ENCODE results near the gene ETS2.

The ETS2 gene

DNA sequence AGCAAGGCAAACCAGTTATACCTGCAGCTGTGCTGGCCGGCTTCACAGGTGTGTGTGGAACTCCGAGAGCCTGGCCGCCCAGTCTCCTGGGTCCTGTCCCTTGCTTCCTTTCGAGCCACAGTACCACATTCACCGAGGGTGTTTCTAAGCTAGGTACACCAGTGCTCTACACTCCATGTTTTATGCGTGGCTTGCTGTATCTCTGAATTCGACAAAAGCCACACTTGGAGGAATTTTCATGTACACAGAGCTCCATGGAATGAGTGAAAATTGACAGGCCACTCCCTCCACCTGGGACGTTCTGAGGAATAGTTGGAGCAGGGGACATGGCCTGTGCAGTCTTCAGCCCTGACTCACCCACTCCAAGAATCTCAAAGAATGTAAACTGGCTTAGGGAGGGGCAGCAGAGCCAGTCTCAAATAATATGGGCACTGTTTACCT, 14.0 kb downstream of the ETS2 start:
- TF ChIP-seq SPI1 (IDR thresholded peaks at IDR 0.05; ENCODE audit: borderline replicate concordance, low read depth) (no peak), GABPA (IDR thresholded peaks at IDR 0.05; ENCODE audit: low read depth) (no peak), POLR2AphosphoS5 (IDR thresholded peaks at IDR 0.05; ENCODE audit: low read depth) (no peak; the same call in 1 of the 2 replicates)
- TF ChIP-seq, protein P1, sequence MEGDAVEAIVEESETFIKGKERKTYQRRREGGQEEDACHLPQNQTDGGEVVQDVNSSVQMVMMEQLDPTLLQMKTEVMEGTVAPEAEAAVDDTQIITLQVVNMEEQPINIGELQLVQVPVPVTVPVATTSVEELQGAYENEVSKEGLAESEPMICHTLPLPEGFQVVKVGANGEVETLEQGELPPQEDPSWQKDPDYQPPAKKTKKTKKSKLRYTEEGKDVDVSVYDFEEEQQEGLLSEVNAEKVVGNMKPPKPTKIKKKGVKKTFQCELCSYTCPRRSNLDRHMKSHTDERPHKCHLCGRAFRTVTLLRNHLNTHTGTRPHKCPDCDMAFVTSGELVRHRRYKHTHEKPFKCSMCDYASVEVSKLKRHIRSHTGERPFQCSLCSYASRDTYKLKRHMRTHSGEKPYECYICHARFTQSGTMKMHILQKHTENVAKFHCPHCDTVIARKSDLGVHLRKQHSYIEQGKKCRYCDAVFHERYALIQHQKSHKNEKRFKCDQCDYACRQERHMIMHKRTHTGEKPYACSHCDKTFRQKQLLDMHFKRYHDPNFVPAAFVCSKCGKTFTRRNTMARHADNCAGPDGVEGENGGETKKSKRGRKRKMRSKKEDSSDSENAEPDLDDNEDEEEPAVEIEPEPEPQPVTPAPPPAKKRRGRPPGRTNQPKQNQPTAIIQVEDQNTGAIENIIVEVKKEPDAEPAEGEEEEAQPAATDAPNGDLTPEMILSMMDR (IDR thresholded peaks at IDR 0.05; ENCODE audit: insufficient read depth, low read length) = no peak
- TF ChIP-seq, protein P2, sequence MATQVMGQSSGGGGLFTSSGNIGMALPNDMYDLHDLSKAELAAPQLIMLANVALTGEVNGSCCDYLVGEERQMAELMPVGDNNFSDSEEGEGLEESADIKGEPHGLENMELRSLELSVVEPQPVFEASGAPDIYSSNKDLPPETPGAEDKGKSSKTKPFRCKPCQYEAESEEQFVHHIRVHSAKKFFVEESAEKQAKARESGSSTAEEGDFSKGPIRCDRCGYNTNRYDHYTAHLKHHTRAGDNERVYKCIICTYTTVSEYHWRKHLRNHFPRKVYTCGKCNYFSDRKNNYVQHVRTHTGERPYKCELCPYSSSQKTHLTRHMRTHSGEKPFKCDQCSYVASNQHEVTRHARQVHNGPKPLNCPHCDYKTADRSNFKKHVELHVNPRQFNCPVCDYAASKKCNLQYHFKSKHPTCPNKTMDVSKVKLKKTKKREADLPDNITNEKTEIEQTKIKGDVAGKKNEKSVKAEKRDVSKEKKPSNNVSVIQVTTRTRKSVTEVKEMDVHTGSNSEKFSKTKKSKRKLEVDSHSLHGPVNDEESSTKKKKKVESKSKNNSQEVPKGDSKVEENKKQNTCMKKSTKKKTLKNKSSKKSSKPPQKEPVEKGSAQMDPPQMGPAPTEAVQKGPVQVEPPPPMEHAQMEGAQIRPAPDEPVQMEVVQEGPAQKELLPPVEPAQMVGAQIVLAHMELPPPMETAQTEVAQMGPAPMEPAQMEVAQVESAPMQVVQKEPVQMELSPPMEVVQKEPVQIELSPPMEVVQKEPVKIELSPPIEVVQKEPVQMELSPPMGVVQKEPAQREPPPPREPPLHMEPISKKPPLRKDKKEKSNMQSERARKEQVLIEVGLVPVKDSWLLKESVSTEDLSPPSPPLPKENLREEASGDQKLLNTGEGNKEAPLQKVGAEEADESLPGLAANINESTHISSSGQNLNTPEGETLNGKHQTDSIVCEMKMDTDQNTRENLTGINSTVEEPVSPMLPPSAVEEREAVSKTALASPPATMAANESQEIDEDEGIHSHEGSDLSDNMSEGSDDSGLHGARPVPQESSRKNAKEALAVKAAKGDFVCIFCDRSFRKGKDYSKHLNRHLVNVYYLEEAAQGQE (IDR thresholded peaks at IDR 0.05; ENCODE audit: insufficient replicate concordance, low read depth) = no peak
- Histone ChIP-seq H3K27me3 (ENCODE audit: insufficient read depth, poor library complexity, severe bottlenecking) (no peaks in the 10 kb centered on the region), H3K4me3 (replicated peaks; ENCODE audit: insufficient read depth, low read length) (no peak overlapping the region), H3K27ac (replicated peaks) (no peak overlapping the region)
- no peak for DNase-seq (ENCODE audit: low read depth in 1 of 2, low spot score in 1 of 2)

DNA sequence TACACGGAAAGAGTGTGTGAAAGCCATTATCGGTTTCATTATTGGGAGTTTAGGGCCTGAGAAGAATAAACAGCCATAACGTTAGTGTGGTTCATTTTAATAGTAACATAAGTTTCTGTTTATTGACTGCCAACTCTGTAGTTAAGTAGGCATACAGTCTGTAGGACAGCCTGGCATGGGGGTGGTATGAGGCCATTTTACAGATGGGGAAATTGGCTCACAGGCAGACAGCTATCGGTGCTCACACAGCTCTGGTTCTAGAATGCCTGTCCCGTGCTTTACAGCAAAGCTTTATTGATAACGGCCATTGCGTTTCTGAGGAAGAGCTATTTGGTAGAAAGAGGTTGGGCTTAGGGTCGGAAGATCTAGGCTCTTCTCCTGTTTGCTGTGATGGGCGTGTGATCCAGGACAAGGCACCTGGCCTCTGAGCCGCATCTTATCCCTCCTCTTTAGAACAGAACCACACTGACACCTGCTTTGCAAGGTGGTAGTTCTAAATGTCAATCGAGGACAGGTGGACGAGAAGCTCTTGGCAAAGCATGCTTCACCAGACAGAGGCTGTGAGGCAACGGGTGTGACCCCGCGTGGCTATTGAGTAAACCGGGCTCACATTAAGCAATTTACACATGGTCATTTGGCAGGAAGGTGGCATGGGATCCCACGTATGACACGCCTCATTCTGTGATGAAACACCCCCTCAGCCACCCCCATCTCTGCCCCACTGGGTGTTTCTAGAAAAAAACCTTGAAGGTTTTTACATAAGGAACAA, 14.9 kb downstream of the ETS2 start:
- no peak overlapping the region for H3K4me3 ChIP-seq (replicated peaks; ENCODE audit: insufficient read depth, low read length)
- H3K27ac ChIP-seq (replicated peaks) = no peak overlapping the region
- DNase-seq (ENCODE audit: low read depth in 1 of 2, low spot score in 1 of 2) = peak in 1 of 2 experiments; percentile 75
- no peaks in the 10 kb centered on the region for H3K27me3 ChIP-seq (ENCODE audit: insufficient read depth, poor library complexity, severe bottlenecking)
- TF ChIP-seq POLR2AphosphoS5 (IDR thresholded peaks at IDR 0.05; ENCODE audit: low read depth) (peak; percentile 63), GABPA (IDR thresholded peaks at IDR 0.05; ENCODE audit: low read depth) (no peak)
- TF ChIP-seq, protein P1 (IDR thresholded peaks at IDR 0.05; ENCODE audit: insufficient read depth, low read length) = no peak

DNA sequence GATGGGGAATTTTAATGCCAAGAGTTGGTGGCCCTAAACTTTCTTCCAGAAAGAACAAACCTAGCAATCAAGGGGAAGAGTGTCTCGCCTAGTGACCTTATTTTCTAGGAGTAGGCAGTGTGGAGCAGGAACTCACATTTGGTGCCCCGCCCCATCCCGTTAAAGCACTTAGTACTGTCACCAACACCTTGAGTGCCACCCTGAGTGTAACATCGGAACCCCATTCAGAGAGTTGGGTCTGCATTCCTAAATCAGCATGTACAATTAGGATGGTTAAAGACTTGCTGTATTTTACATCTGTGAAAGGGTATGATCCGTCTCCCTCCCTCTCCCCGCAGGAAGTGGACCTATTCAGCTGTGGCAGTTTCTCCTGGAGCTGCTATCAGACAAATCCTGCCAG, 15.5 kb downstream of the ETS2 start:
- no peak for DNase-seq (ENCODE audit: low read depth in 1 of 2, low spot score in 1 of 2)
- H3K27me3 ChIP-seq (ENCODE audit: insufficient read depth, poor library complexity, severe bottlenecking) = no peaks in the 10 kb centered on the region
- H3K4me3 ChIP-seq (replicated peaks; ENCODE audit: insufficient read depth, low read length) = no peak overlapping the region
- no peak for TF ChIP-seq GABPA (IDR thresholded peaks at IDR 0.05; ENCODE audit: low read depth)
- TF ChIP-seq POLR2AphosphoS5 (IDR thresholded peaks at IDR 0.05; ENCODE audit: low read depth) = no peak
- TF ChIP-seq, protein P2 (IDR thresholded peaks at IDR 0.05; ENCODE audit: insufficient replicate concordance, low read depth) = no peak
- TF ChIP-seq SPI1 (IDR thresholded peaks at IDR 0.05; ENCODE audit: borderline replicate concordance, low read depth) = no peak
- TF ChIP-seq, protein P1 (IDR thresholded peaks at IDR 0.05; ENCODE audit: insufficient read depth, low read length) = no peak
- no peak overlapping the region for H3K27ac ChIP-seq (replicated peaks)
